T follicular helper cell (primary cell): ENCODE data around the gene NBPF3.
"Not testable (repeated sequence)": the region's sequence is repeated elsewhere in the genome, so short reads cannot be mapped to it uniquely, and the experiment has no call there.

ENCODE experiments used
- DNase-seq: peaks from one replicate; pipeline ENCODE4 v3.0.0-alpha.2; 2020; ENCODE audit warnings: low read depth

The NBPF3 gene

GRCh38 chr1:21518774-21519455 lies 79.0 kb downstream of the NBPF3 start:
- DNase-seq = no peak

- DNase-seq = not testable (repeated sequence)
Observed at GRCh38 chr1:21519486-21520070, 79.6 kb downstream of the NBPF3 start.

- DNase-seq = no peak
Observed at GRCh38 chr1:21520899-21521716, 81.2 kb downstream of the NBPF3 start.

- no peak for DNase-seq
Observed at GRCh38 chr1:21521717-21522060, 81.8 kb downstream of the NBPF3 start.

GRCh38 chr1:21522525-21523038 lies 82.6 kb downstream of the NBPF3 start:
- DNase-seq = no peak

- no peak for DNase-seq
Observed at GRCh38 chr1:21523297-21523813, 83.4 kb downstream of the NBPF3 start.

GRCh38 chr1:21524220-21524619 lies 84.3 kb downstream of the NBPF3 start:
- no peak for DNase-seq

- no peak for DNase-seq
Observed at GRCh38 chr1:21524686-21525339, 84.9 kb downstream of the NBPF3 start.

- no peak for DNase-seq
Observed at GRCh38 chr1:21525340-21525717, 85.4 kb downstream of the NBPF3 start.

GRCh38 chr1:21526441-21526840 lies 86.5 kb downstream of the NBPF3 start:
- no peak for DNase-seq

- no peak for DNase-seq
Observed at GRCh38 chr1:21530368-21531016, 90.6 kb downstream of the NBPF3 start.

- DNase-seq = no peak
Observed at GRCh38 chr1:21531241-21531640, 91.3 kb downstream of the NBPF3 start.

GRCh38 chr1:21532496-21532895 lies 92.6 kb downstream of the NBPF3 start:
- no peak for DNase-seq

GRCh38 chr1:21532992-21533534 lies 93.1 kb downstream of the NBPF3 start:
- no peak for DNase-seq

- DNase-seq = no peak
Observed at GRCh38 chr1:21534146-21534545, 94.2 kb downstream of the NBPF3 start.
